ENCODE data around the gene USP20.

The USP20 gene

GRCh38 chr9:129851821-129852220 is 16.6 kb downstream of the USP20 start:
- in situ Hi-C loops (cut with MboI; ENCODE audit: low sequenced_read_pairs): no loop called here

GRCh38 chr9:129852579-129852978 is 17.3 kb downstream of the USP20 start:
- in situ Hi-C loops (cut with MboI; ENCODE audit: low sequenced_read_pairs): no loop called here

- in situ Hi-C loops (cut with MboI; ENCODE audit: low sequenced_read_pairs): no loop called here
Measured at GRCh38 chr9:129853614-129854013, 18.4 kb downstream of the USP20 start.

- in situ Hi-C loops (cut with MboI; ENCODE audit: low sequenced_read_pairs): no loop called here
Measured at GRCh38 chr9:129854588-129855110, 19.4 kb downstream of the USP20 start.

GRCh38 chr9:129857207-129857606 is 21.9 kb downstream of the USP20 start:
- in situ Hi-C loops (cut with MboI; ENCODE audit: low sequenced_read_pairs): no loop called here

GRCh38 chr9:129858167-129858962 is 23.1 kb downstream of the USP20 start:
- in situ Hi-C loops (cut with MboI; ENCODE audit: low sequenced_read_pairs): no loop called here

GRCh38 chr9:129860653-129861446 is 25.6 kb downstream of the USP20 start:
- in situ Hi-C loops (cut with MboI; ENCODE audit: low sequenced_read_pairs): no loop called here

GRCh38 chr9:129861447-129861827 is 26.2 kb downstream of the USP20 start:
- in situ Hi-C loops (cut with MboI; ENCODE audit: low sequenced_read_pairs): no loop called here

GRCh38 chr9:129863059-129863690 is 27.9 kb downstream of the USP20 start:
- in situ Hi-C loops (cut with MboI; ENCODE audit: low sequenced_read_pairs): no loop called here

- in situ Hi-C loops (cut with MboI; ENCODE audit: low sequenced_read_pairs): no loop called here
Measured at GRCh38 chr9:129864991-129865647, 29.9 kb downstream of the USP20 start.

- in situ Hi-C loops (cut with MboI; ENCODE audit: low sequenced_read_pairs): no loop called here
Measured at GRCh38 chr9:129865668-129866320, 30.5 kb downstream of the USP20 start.

GRCh38 chr9:129866394-129867135 is 31.3 kb downstream of the USP20 start:
- in situ Hi-C loops (cut with MboI; ENCODE audit: low sequenced_read_pairs): no loop called here

- in situ Hi-C loops (cut with MboI; ENCODE audit: low sequenced_read_pairs): no loop called here
Measured at GRCh38 chr9:129867136-129868022, 32.1 kb downstream of the USP20 start.

- in situ Hi-C loops (cut with MboI; ENCODE audit: low sequenced_read_pairs): no loop called here
Measured at GRCh38 chr9:129868023-129868871, 33.0 kb downstream of the USP20 start.

- in situ Hi-C loops (cut with MboI; ENCODE audit: low sequenced_read_pairs): no loop called here
Measured at GRCh38 chr9:129868872-129869486, 33.7 kb downstream of the USP20 start.

GRCh38 chr9:129869585-129870501 is 34.6 kb downstream of the USP20 start:
- in situ Hi-C loops (cut with MboI; ENCODE audit: low sequenced_read_pairs): no loop called here
